Fibroblast of lung (primary cell): ENCODE results near the gene ZCRB1. TPM values are rescaled to one million over a fixed set of nuclear protein-coding genes. Genes with fewer than 3 reads are reported as not detected.

Experiments used
- DNase-seq, 2 donors: peaks; one replicate each; pipeline versions ENCODE4 v3.0.0 to v3.0.0-alpha.2; 2010; ENCODE audit warnings: low read depth in 2 of 2
- H2AFZ ChIP-seq: 2 replicates; pipeline ENCODE4 v1.5.1; 2012; ENCODE audit warnings: low read length, control low read depth, inconsistent platforms
- H3K27ac ChIP-seq: 2 replicates; pipeline ENCODE4 v1.5.1; 2011; ENCODE audit warnings: low read length, control low read depth; ENCODE audit not compliant: insufficient read depth
- H3K27me3 ChIP-seq: 2 replicates; pipeline ENCODE4 v1.5.1; 2011; ENCODE audit warnings: mild to moderate bottlenecking, low read length; ENCODE audit not compliant: control insufficient read depth, insufficient read depth
- H3K36me3 ChIP-seq: 2 replicates; pipeline ENCODE4 v1.5.1; 2011; ENCODE audit warnings: low read length; ENCODE audit not compliant: control insufficient read depth, insufficient read depth
- H3K4me1 ChIP-seq: 2 replicates; pipeline ENCODE4 v1.5.1; 2011; ENCODE audit warnings: low read length; ENCODE audit not compliant: control insufficient read depth, insufficient read depth; ENCODE audit errors: extremely low read depth
- H3K4me2 ChIP-seq: 2 replicates; pipeline ENCODE4 v1.5.1; 2011; ENCODE audit warnings: low read length, control low read depth; ENCODE audit not compliant: insufficient read depth; ENCODE audit errors: extremely low read depth
- H3K4me3 ChIP-seq, 4 experiments: fragments of 200-600 bp in 1 of 4; sonication (generic) in 1 of 4; replicated peaks in 1 of 4; 2 replicates each; pipeline ENCODE4 v1.5.1; 2011 to 2016; ENCODE audit warnings: low read length in 4 of 4, low read depth in 3 of 4, mild to moderate bottlenecking in 3 of 4, control low read depth in 2 of 4, inconsistent platforms in 1 of 4, mixed read lengths in 1 of 4; ENCODE audit not compliant: insufficient read depth in 1 of 4; ENCODE audit errors: control extremely low read depth in 1 of 4
- H3K79me2 ChIP-seq: 2 replicates; pipeline ENCODE4 v1.5.1; 2012; ENCODE audit warnings: mild to moderate bottlenecking, low read length, inconsistent platforms; ENCODE audit not compliant: control insufficient read depth, insufficient read depth
- H3K9ac ChIP-seq: 2 replicates; pipeline ENCODE4 v1.5.1; 2011; ENCODE audit warnings: mild to moderate bottlenecking, low read length, control low read depth; ENCODE audit not compliant: insufficient read depth
- H3K9me3 ChIP-seq: 2 replicates; pipeline ENCODE4 v1.5.1; 2012; ENCODE audit warnings: low read depth, low read length; ENCODE audit not compliant: control insufficient read depth, insufficient read depth
- H4K20me1 ChIP-seq: 2 replicates; pipeline ENCODE4 v1.5.1; 2011; ENCODE audit warnings: low read length; ENCODE audit not compliant: control insufficient read depth, insufficient read depth; ENCODE audit errors: extremely low read depth
- CTCF ChIP-seq, 2 donors: IDR thresholded peaks in 1 of 2; conservative IDR thresholded peaks in 1 of 2; 1 replicate in 1 of 2; 2 replicates in 1 of 2; pipeline ENCODE4 v1.5.1; 2011 to 2012; ENCODE audit warnings: low read length in 2 of 2, control low read depth in 1 of 2, inconsistent platforms in 1 of 2, low read depth in 1 of 2, mild to moderate bottlenecking in 1 of 2
- EZH2 ChIP-seq: IDR thresholded peaks from 2 replicates; pipeline ENCODE4 v1.5.1; 2012; ENCODE audit warnings: low read length, control low read depth, mild to moderate bottlenecking; ENCODE audit errors: missing control alignments
- polyA plus RNA-seq, 2 donors: library from polyadenylated mRNA; depleted of rRNA in 1 of 2; stranded (reverse) in 1 of 2; unstranded in 1 of 2; fragments of >200 nt; gene quantifications; 2 replicates each; pipeline ENCODE4 v1.2.1, GENCODE V29; 2011 to 2012; ENCODE audit warnings: missing spikeins in 1 of 2
- total RNA-seq: library from RNA; depleted of rRNA; stranded (reverse); fragments of >200 nt; gene quantifications from 2 replicates; pipeline ENCODE4 v1.2.1, GENCODE V29; 2014

Gene ZCRB1
- total and polyA plus RNA-seq, 2 donors (not counting 1 experiment from before 2014, with no cell fraction given), result 31.2 to 78.0 TPM

GRCh38 chr12:42270596-42270995 is 55.3 kb downstream of the ZCRB1 start:
- H3K27ac ChIP-seq, result no peak overlapping the region
- no peaks in the 10 kb centered on the region for H3K79me2 ChIP-seq
- H3K4me2 ChIP-seq, result no peak overlapping the region
- no peaks in the 10 kb centered on the region for H3K27me3 ChIP-seq
- no peaks in the 10 kb centered on the region for H3K9me3 ChIP-seq
- H2AFZ ChIP-seq, result no peak overlapping the region
- DNase-seq, result no peak
- H3K9ac ChIP-seq, result no peak overlapping the region
- H4K20me1 ChIP-seq, result no peaks in the 10 kb centered on the region
- no peaks in the 10 kb centered on the region for H3K4me1 ChIP-seq
- H3K4me3 ChIP-seq, result no peak overlapping the region
- no peak for TF ChIP-seq CTCF (conservative IDR thresholded peaks at IDR 0.05 in 1 of 2, IDR thresholded peaks at IDR 0.05 in 1 of 2; ENCODE audit: low read depth in 1 of 2, low read length in 2 of 2)
- TF ChIP-seq EZH2, result no peak
- H3K36me3 ChIP-seq, result no peaks in the 10 kb centered on the region

DNA sequence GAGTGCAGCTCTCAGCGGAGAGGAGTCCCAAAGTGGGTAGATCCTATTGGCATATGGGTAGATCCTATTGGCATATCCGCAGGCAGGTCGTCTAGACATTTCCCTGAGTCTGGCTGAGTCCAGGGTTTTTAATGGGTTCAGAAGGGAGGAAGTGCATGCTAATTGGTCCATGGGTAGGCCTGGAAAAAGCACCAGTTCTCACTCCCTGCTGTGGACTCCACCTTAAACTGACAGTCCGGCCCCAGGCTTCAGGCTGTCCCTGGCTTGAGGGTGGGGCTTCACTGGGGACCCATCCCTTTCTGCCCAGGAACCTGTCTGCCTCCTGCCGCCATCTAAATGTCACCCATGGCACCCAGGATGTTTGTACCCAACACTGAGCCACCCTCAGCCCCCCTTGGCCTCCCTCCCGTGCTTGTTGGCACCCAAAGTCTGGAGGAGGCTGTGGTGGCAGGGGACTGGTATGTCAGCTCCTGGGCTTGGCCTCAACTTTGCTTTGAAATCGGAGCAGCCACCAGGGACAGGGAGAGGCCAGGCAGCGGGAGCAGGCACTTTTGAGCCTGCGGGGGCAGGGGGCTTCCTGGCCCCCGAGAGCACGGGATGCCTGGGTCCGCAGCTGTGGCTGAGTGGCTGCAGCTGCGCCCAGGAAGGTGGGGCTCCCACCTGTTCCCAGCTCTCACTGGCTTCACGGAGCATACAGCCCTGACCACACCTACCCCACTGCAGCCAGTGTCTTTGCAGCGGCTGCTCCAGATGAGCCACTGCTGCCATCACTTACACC is 58.3 kb downstream of the ZCRB1 start:
- Histone ChIP-seq H3K27ac (no peak overlapping the region), H2AFZ (no peak overlapping the region), H3K4me3 (no peak overlapping the region), H3K27me3 (no peaks in the 10 kb centered on the region), H3K4me1 (no peaks in the 10 kb centered on the region), H3K4me2 (no peak overlapping the region), H3K9me3 (no peaks in the 10 kb centered on the region), H3K79me2 (no peaks in the 10 kb centered on the region), H3K9ac (no peak overlapping the region), H4K20me1 (no peaks in the 10 kb centered on the region), H3K36me3 (no peaks in the 10 kb centered on the region)
- DNase-seq, result no peak
- no peak for TF ChIP-seq CTCF (conservative IDR thresholded peaks at IDR 0.05 in 1 of 2, IDR thresholded peaks at IDR 0.05 in 1 of 2; ENCODE audit: low read depth in 1 of 2, low read length in 2 of 2)
- no peak for TF ChIP-seq EZH2

DNA sequence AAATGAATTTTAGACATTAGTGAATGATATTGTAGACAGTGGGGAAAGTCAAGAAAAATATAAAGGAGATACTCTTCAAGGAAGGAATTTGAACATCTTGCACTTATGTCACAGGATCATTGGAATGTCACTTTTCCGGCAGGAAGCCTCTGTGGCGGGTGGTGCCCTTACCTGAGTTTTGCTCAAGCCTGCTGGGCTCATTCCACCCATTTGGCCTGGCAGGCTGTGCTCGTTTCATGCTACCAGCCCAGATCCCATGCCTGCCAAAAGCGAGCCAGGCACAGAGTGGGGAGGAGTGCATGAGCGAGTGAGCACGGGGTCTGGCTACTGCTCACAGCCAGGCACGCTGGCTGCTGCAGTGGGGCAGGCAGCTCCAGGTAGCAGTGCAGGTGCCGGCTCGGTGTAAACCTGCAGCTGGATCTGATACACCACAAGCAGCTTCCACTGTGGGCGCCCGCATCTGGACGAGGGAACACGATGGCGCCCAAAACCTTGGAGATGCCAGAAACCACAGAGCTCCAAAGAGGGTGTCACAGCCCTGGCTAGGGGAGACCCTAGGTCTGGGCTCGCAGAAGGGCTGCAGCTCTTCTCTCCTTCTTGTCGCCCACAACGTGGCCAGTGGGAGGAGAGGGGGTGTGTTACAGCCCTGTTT is 59.2 kb downstream of the ZCRB1 start:
- Histone ChIP-seq H3K27ac (no peak overlapping the region), H3K4me1 (no peaks in the 10 kb centered on the region), H4K20me1 (no peaks in the 10 kb centered on the region), H3K79me2 (no peaks in the 10 kb centered on the region), H3K36me3 (no peaks in the 10 kb centered on the region), H3K9me3 (no peaks in the 10 kb centered on the region), H2AFZ (no peak overlapping the region), H3K9ac (no peak overlapping the region), H3K4me2 (no peak overlapping the region), H3K27me3 (no peaks in the 10 kb centered on the region), H3K4me3 (no peak overlapping the region)
- no peak for TF ChIP-seq EZH2
- TF ChIP-seq CTCF (conservative IDR thresholded peaks at IDR 0.05 in 1 of 2, IDR thresholded peaks at IDR 0.05 in 1 of 2; ENCODE audit: low read depth in 1 of 2, low read length in 2 of 2), result no peak
- DNase-seq, result no peak
